Gastrocnemius medialis (tissue), 4 donors: Measurements from ENCODE around the gene PSMD10.

Experiments used
- POLR2A ChIP-seq, 2 donors: fragments of 450-650 bp; IDR thresholded peaks; one replicate each; pipeline ENCODE4 v1.6.1; 2017; ENCODE audit warnings: antibody characterized with exemption in 2 of 2, mild to moderate bottlenecking in 2 of 2, moderate library complexity in 2 of 2
- TF ChIP-seq, protein P1 (sequence below), 5 experiments: fragments of 450-650 bp in 3 of 5; fragments of 200-600 bp in 2 of 5; sonication (generic) in 2 of 5; IDR thresholded peaks in 4 of 5; conservative IDR thresholded peaks in 1 of 5; 1 replicate in 4 of 5; 2 replicates in 1 of 5; pipeline ENCODE4 v1.5.1; 2016 to 2019; ENCODE audit warnings: antibody characterized with exemption in 5 of 5, mild to moderate bottlenecking in 3 of 5, moderate library complexity in 3 of 5

GRCh38 chrX:108132034-108132433 is 40.7 kb upstream of the PSMD10 start:
- TF ChIP-seq, protein P1, sequence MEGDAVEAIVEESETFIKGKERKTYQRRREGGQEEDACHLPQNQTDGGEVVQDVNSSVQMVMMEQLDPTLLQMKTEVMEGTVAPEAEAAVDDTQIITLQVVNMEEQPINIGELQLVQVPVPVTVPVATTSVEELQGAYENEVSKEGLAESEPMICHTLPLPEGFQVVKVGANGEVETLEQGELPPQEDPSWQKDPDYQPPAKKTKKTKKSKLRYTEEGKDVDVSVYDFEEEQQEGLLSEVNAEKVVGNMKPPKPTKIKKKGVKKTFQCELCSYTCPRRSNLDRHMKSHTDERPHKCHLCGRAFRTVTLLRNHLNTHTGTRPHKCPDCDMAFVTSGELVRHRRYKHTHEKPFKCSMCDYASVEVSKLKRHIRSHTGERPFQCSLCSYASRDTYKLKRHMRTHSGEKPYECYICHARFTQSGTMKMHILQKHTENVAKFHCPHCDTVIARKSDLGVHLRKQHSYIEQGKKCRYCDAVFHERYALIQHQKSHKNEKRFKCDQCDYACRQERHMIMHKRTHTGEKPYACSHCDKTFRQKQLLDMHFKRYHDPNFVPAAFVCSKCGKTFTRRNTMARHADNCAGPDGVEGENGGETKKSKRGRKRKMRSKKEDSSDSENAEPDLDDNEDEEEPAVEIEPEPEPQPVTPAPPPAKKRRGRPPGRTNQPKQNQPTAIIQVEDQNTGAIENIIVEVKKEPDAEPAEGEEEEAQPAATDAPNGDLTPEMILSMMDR (IDR thresholded peaks at IDR 0.05 in 4 of 5, conservative IDR thresholded peaks at IDR 0.05 in 1 of 5): no peak
- no peak for TF ChIP-seq POLR2A (IDR thresholded peaks at IDR 0.05)
